Measurements from ENCODE around the gene SIAH1. TPM values are rescaled to one million over a fixed set of nuclear protein-coding genes. Genes with fewer than 3 reads are reported as not detected.
"Not testable (repeated sequence)": the region's sequence is repeated elsewhere in the genome, so short reads cannot be mapped to it uniquely, and the experiment has no call there.

Gene SIAH1
- total RNA-seq, 1 experiment from 2014 or later, result 30.0 TPM

DNA sequence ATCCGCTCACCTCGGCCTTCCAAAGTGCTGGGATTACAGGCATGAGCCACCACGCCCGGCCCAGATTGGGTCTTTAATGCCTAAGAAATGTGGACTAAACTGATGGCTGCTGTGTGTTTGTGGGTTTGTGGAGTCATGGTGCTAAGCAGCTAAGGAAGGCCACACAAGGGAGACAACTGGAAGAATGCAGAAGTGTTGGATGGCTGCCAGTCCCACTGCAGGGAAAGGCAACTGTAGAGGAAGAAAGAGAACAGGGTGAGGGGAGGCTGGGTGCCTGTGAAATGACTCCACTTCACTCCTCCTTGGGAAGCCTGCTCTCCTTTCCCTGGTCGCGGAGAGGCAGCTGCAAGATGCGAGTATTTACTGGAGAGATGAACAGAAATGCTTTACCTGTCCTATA, 23.5 kb upstream of the SIAH1 start:
- Histone ChIP-seq H3K4me1 (ENCODE audit: insufficient read depth, low read length, poor library complexity, severe bottlenecking) (no peaks in the 10 kb centered on the region), H3K27me3 (replicated peaks; ENCODE audit: insufficient read depth, low read depth, low read length, poor library complexity) (no peaks in the 10 kb centered on the region), H3K27ac (ENCODE audit: low read depth, low read length, poor library complexity, severe bottlenecking) (no peak overlapping the region), H3K4me3 (ENCODE audit: low read depth, low read length, poor library complexity, severe bottlenecking) (no peak overlapping the region), H3K36me3 (ENCODE audit: insufficient read depth, low read length, poor library complexity, severe bottlenecking) (no peaks in the 10 kb centered on the region), H3K9me3 (ENCODE audit: low read depth, low read length, poor library complexity, severe bottlenecking) (no peaks in the 10 kb centered on the region)
- no peak for TF ChIP-seq EZH2 (IDR thresholded peaks at IDR 0.05; ENCODE audit: borderline replicate concordance, low read depth, low read length, poor library complexity, severe bottlenecking)
- TF ChIP-seq, protein P1, sequence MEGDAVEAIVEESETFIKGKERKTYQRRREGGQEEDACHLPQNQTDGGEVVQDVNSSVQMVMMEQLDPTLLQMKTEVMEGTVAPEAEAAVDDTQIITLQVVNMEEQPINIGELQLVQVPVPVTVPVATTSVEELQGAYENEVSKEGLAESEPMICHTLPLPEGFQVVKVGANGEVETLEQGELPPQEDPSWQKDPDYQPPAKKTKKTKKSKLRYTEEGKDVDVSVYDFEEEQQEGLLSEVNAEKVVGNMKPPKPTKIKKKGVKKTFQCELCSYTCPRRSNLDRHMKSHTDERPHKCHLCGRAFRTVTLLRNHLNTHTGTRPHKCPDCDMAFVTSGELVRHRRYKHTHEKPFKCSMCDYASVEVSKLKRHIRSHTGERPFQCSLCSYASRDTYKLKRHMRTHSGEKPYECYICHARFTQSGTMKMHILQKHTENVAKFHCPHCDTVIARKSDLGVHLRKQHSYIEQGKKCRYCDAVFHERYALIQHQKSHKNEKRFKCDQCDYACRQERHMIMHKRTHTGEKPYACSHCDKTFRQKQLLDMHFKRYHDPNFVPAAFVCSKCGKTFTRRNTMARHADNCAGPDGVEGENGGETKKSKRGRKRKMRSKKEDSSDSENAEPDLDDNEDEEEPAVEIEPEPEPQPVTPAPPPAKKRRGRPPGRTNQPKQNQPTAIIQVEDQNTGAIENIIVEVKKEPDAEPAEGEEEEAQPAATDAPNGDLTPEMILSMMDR (conservative IDR thresholded peaks at IDR 0.05; ENCODE audit: low read depth, low read length), result no peak
- BruUV-seq (replicated peaks), result no TSS peak
- CTCF ChIA-PET, result no interaction called here
- POLR2A ChIA-PET (ENCODE audit: low non-redundant PET), result no interaction called here
- intact Hi-C loops (cut with micrococcal nuclease; ENCODE audit: unreplicated experiment), result no loop called here
- DNase-seq (ENCODE audit: low spot score), result peak; percentile 55

DNA sequence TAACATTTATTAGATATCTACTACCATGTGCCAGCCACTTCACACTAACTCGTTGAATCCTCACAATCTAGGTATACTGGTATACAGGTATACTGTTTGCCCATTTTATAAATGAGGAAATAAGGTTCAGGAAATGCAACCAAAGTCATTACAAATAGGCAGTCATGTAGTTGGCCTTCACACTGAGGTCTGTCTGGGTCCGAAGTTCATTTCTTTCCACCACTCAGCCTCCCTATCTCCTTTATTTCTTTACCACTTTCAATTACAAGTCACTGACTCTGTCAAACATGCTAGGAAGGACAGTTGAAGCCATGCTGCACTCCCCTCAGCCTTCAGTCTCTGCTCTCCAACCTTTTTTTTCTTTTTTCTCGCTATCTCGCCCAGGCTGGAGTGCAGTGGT, 20.7 kb upstream of the SIAH1 start:
- H3K36me3 ChIP-seq (ENCODE audit: insufficient read depth, low read length, poor library complexity, severe bottlenecking), result no peaks in the 10 kb centered on the region
- ChIA-PET POLR2A (ENCODE audit: low non-redundant PET) (no interaction called here), CTCF (no interaction called here)
- DNase-seq (ENCODE audit: low spot score), result no peak
- TF ChIP-seq EZH2 (IDR thresholded peaks at IDR 0.05; ENCODE audit: borderline replicate concordance, low read depth, low read length, poor library complexity, severe bottlenecking), result no peak
- TF ChIP-seq, protein P1 (conservative IDR thresholded peaks at IDR 0.05; ENCODE audit: low read depth, low read length), result no peak
- H3K27me3 ChIP-seq (replicated peaks; ENCODE audit: insufficient read depth, low read depth, low read length, poor library complexity), result no peaks in the 10 kb centered on the region
- no TSS peak for BruUV-seq (replicated peaks)
- H3K4me1 ChIP-seq (ENCODE audit: insufficient read depth, low read length, poor library complexity, severe bottlenecking), result no peaks in the 10 kb centered on the region
- intact Hi-C loops (cut with micrococcal nuclease; ENCODE audit: unreplicated experiment), result no loop called here
- H3K4me3 ChIP-seq (ENCODE audit: low read depth, low read length, poor library complexity, severe bottlenecking), result no peak overlapping the region
- H3K9me3 ChIP-seq (ENCODE audit: low read depth, low read length, poor library complexity, severe bottlenecking), result no peaks in the 10 kb centered on the region
- H3K27ac ChIP-seq (ENCODE audit: low read depth, low read length, poor library complexity, severe bottlenecking), result no peak overlapping the region

DNA sequence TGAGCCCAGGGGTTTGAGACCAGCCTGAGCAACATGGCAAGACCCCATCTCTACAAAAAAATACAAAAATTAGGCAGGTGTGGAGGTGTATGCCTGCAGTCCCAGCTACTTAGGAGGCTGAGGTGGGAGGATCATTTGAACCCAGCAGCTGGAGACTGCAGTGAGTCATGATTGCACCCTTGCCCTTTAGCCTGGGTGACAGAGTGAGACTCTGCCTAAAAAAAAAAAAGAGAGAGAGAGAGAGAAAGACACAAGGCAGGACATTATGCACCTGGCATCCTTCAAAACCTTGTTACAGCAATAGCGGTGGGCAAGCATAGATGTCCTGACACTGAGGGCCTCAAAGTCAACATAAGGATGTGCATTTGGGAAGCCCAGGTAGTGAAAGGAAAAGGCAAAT, 19.9 kb upstream of the SIAH1 start:
- Histone ChIP-seq H3K4me3 (ENCODE audit: low read depth, low read length, poor library complexity, severe bottlenecking) (no peak overlapping the region), H3K27me3 (replicated peaks; ENCODE audit: insufficient read depth, low read depth, low read length, poor library complexity) (no peaks in the 10 kb centered on the region), H3K4me1 (ENCODE audit: insufficient read depth, low read length, poor library complexity, severe bottlenecking) (no peaks in the 10 kb centered on the region), H3K27ac (ENCODE audit: low read depth, low read length, poor library complexity, severe bottlenecking) (no peak overlapping the region), H3K9me3 (ENCODE audit: low read depth, low read length, poor library complexity, severe bottlenecking) (no peaks in the 10 kb centered on the region), H3K36me3 (ENCODE audit: insufficient read depth, low read length, poor library complexity, severe bottlenecking) (no peaks in the 10 kb centered on the region)
- ChIA-PET CTCF (no interaction called here), POLR2A (ENCODE audit: low non-redundant PET) (no interaction called here)
- DNase-seq (ENCODE audit: low spot score), result no peak
- no TSS peak for BruUV-seq (replicated peaks)
- TF ChIP-seq, protein P1 (conservative IDR thresholded peaks at IDR 0.05; ENCODE audit: low read depth, low read length), result no peak
- no peak for TF ChIP-seq EZH2 (IDR thresholded peaks at IDR 0.05; ENCODE audit: borderline replicate concordance, low read depth, low read length, poor library complexity, severe bottlenecking)
- intact Hi-C loops (cut with micrococcal nuclease; ENCODE audit: unreplicated experiment), result no loop called here

DNA sequence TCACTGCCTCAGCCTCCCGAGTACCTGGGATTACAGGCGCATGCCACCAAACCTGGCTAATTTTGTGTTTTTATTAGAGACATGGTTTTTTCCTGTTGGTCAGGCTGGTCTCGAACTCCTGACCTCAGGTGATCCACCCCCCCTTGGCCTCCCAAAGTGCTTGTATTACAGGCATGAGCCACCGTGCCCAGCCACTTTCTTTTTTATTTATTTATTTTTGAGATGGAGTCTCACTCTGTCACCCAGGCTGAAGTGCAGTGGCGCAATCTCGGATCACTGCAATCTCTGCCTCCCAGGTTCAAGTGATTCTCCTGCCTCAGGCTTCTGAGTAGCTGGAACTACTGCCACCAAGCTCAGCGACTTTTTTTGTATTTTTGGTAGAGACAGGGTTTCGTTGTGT, 17.3 kb upstream of the SIAH1 start:
- CTCF ChIA-PET, result not testable (repeated sequence)

More for the DNA sequence above, 17.3 kb upstream of the SIAH1 start:
- H3K27ac ChIP-seq (ENCODE audit: low read depth, low read length, poor library complexity, severe bottlenecking); H3K4me1 ChIP-seq (ENCODE audit: insufficient read depth, low read length, poor library complexity, severe bottlenecking); BruUV-seq (replicated peaks); H3K4me3 ChIP-seq (ENCODE audit: low read depth, low read length, poor library complexity, severe bottlenecking); intact Hi-C loops (cut with micrococcal nuclease; ENCODE audit: unreplicated experiment); DNase-seq (ENCODE audit: low spot score); POLR2A ChIA-PET (ENCODE audit: low non-redundant PET); H3K36me3 ChIP-seq (ENCODE audit: insufficient read depth, low read length, poor library complexity, severe bottlenecking); H3K9me3 ChIP-seq (ENCODE audit: low read depth, low read length, poor library complexity, severe bottlenecking); H3K27me3 ChIP-seq (replicated peaks; ENCODE audit: insufficient read depth, low read depth, low read length, poor library complexity): not testable (repeated sequence)

Measured in A673 (cell line).